GM21390 (cell line): ENCODE data around the gene UNC5B.

Source experiments
- ATAC-seq: cut with Tn5 transposase; IDR thresholded peaks from one replicate; pipeline ENCODE4 v1.9.1; 2021; ENCODE audit not compliant: unreplicated experiment

The UNC5B gene

GRCh38 chr10:71279590-71280170, 67.3 kb downstream of the UNC5B start:
- ATAC-seq, result no peak

GRCh38 chr10:71280216-71280615, 67.8 kb downstream of the UNC5B start:
- no peak for ATAC-seq

GRCh38 chr10:71280825-71281224, 68.5 kb downstream of the UNC5B start:
- ATAC-seq, result no peak

GRCh38 chr10:71281646-71282322, 69.4 kb downstream of the UNC5B start:
- ATAC-seq, result no peak

GRCh38 chr10:71282323-71282680, 69.9 kb downstream of the UNC5B start:
- ATAC-seq, result no peak

GRCh38 chr10:71283410-71283809, 71.0 kb downstream of the UNC5B start:
- no peak for ATAC-seq

GRCh38 chr10:71283876-71284275, 71.5 kb downstream of the UNC5B start:
- no peak for ATAC-seq

GRCh38 chr10:71284544-71285179, 72.3 kb downstream of the UNC5B start:
- no peak for ATAC-seq

GRCh38 chr10:71285180-71285545, 72.8 kb downstream of the UNC5B start:
- no peak for ATAC-seq

GRCh38 chr10:71285986-71286385, 73.6 kb downstream of the UNC5B start:
- ATAC-seq, result no peak

- no peak for ATAC-seq
These were observed 74.3 kb downstream of the UNC5B start for GRCh38 chr10:71286521-71287294.

GRCh38 chr10:71287456-71287855, 75.1 kb downstream of the UNC5B start:
- no peak for ATAC-seq

- no peak for ATAC-seq
These were observed 76.1 kb downstream of the UNC5B start for GRCh38 chr10:71288461-71288860.

- no peak for ATAC-seq
These were observed 77.2 kb downstream of the UNC5B start for GRCh38 chr10:71289421-71290130.

GRCh38 chr10:71290331-71290730, 78.0 kb downstream of the UNC5B start:
- no peak for ATAC-seq

- ATAC-seq, result no peak
These were observed 78.6 kb downstream of the UNC5B start for GRCh38 chr10:71290806-71291527.

- no peak for ATAC-seq
These were observed 79.1 kb downstream of the UNC5B start for GRCh38 chr10:71291528-71291900.

GRCh38 chr10:71292624-71293445, 80.5 kb downstream of the UNC5B start:
- no peak for ATAC-seq

GRCh38 chr10:71293446-71294084, 81.2 kb downstream of the UNC5B start:
- ATAC-seq, result no peak
